ENCODE data around the gene LKAAEAR1. TPM values are rescaled to one million over a fixed set of nuclear protein-coding genes. Genes with fewer than 3 reads are reported as not detected.

The LKAAEAR1 gene
- total and polyA plus RNA-seq, 9 of the 15 experiments (the other 6 are each of a cell fraction or from before 2014, with no cell fraction given), result not detected

- TF ChIP-seq ZKSCAN1 (IDR thresholded peaks at IDR 0.05; ENCODE audit: low read depth, low read length) (no peak), IRF9 (tag; IDR thresholded peaks at IDR 0.05) (no peak), GTF2E2 (tag; IDR thresholded peaks at IDR 0.05) (no peak), PRPF4 (IDR thresholded peaks at IDR 0.05; ENCODE audit: insufficient read depth, low read depth, low read length, poor library complexity, severe bottlenecking) (no peak), TOE1 (IDR thresholded peaks at IDR 0.05; ENCODE audit: borderline replicate concordance) (no peak), TOE1 (CRISPR knock-in tag; IDR thresholded peaks at IDR 0.05; ENCODE audit: borderline replicate concordance, low read depth) (no peak), ARNT (IDR thresholded peaks at IDR 0.05) (no peak), ZBTB11 (CRISPR knock-in tag; IDR thresholded peaks at IDR 0.05) (0 out of 6 replicates have a peak, but pooled peaks of 1 of the 3 experiments have one; percentile 15), PRDM10 (IDR thresholded peaks at IDR 0.05; ENCODE audit: partially characterized antibody) (peak; percentile 74), U2AF2 (optimal IDR thresholded peaks at IDR 0.05; ENCODE audit: low read depth, low read length) (no peak), ZNF253 (CRISPR knock-in tag; conservative IDR thresholded peaks at IDR 0.05) (no peak), THRB (CRISPR knock-in tag; conservative IDR thresholded peaks at IDR 0.05) (no peak), ZNF444 (CRISPR knock-in tag; IDR thresholded peaks at IDR 0.05) (no peak)
- TF ChIP-seq, protein P1, sequence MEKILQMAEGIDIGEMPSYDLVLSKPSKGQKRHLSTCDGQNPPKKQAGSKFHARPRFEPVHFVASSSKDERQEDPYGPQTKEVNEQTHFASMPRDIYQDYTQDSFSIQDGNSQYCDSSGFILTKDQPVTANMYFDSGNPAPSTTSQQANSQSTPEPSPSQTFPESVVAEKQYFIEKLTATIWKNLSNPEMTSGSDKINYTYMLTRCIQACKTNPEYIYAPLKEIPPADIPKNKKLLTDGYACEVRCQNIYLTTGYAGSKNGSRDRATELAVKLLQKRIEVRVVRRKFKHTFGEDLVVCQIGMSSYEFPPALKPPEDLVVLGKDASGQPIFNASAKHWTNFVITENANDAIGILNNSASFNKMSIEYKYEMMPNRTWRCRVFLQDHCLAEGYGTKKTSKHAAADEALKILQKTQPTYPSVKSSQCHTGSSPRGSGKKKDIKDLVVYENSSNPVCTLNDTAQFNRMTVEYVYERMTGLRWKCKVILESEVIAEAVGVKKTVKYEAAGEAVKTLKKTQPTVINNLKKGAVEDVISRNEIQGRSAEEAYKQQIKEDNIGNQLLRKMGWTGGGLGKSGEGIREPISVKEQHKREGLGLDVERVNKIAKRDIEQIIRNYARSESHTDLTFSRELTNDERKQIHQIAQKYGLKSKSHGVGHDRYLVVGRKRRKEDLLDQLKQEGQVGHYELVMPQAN (IDR thresholded peaks at IDR 0.05; ENCODE audit: borderline replicate concordance), result no peak
Measured at GRCh38 chr20:64065062-64065973, 18.9 kb downstream of the LKAAEAR1 start (continued).

Data from K562 (cell line).